H1 (cell line): ENCODE measurements around the gene CNTROB. TPM values are rescaled to one million over a fixed set of nuclear protein-coding genes. Genes with fewer than 3 reads are reported as not detected.

Source experiments
- FOSL1 ChIP-seq: IDR thresholded peaks from 2 replicates; pipeline ENCODE4 v1.6.1; 2011; ENCODE audit warnings: mild to moderate bottlenecking, low read depth, low read length, moderate library complexity; ENCODE audit not compliant: insufficient read depth
- NANOG ChIP-seq: IDR thresholded peaks from 2 replicates; pipeline ENCODE4 v1.6.1; 2011; ENCODE audit warnings: low read length, low read depth, mild to moderate bottlenecking, inconsistent platforms; ENCODE audit not compliant: insufficient read depth, poor library complexity, severe bottlenecking
- TBP ChIP-seq: IDR thresholded peaks from 2 replicates; pipeline ENCODE4 v1.6.1; 2011; ENCODE audit warnings: low read depth, low read length, improper control_type of control experiment
- polyA plus RNA-seq, 7 experiments: library from polyadenylated mRNA; depleted of rRNA in 3 of 7; stranded (reverse) in 5 of 7; unstranded in 2 of 7; fragments of >200 nt in 5 of 7; fragments of 200-250 nt in 2 of 7; gene quantifications; 1 replicate in 5 of 7; 2 replicates in 1 of 7; 4 replicates in 1 of 7; pipeline versions ENCODE4 v1.2.1 to v1.2.3, GENCODE V29; 2011 to 2013; ENCODE audit warnings: missing spikeins in 2 of 7, mixed read lengths in 2 of 7
- total RNA-seq: library from RNA; stranded (reverse); fragmentation: NEBNext Ultra II Directional; extraction: Animal tissue kit (Norgen Biotek cat#: 25700); gene quantifications from 2 replicates; pipeline ENCODE4 v1.2.1, GENCODE V29; 2021

The CNTROB gene
- total and polyA plus RNA-seq, 2 of the 8 experiments (the other 6 are each of a cell fraction or from before 2014, with no cell fraction given): 20.5 to 31.9 TPM

DNA sequence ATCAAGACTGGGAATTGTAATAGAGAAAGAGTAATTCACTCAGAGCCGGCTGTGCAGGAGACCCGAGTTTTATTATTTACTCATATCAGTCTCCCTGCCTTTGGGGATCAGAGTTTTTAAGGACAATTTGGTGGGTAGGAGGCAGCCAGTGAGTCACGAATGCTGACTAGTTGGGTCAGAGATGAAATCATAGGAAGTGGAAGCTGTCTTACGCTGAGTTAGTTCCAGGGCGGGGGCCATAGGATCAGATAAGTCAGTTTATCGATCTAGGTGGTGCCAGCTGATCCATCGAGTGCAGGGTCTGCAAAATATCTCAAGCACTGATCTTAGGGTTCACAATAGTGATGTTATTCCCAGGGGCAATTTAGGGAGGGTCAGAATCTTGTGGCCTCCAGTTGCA is 50.2 kb downstream of the CNTROB start (continued):
- no peak for TF ChIP-seq FOSL1
- TF ChIP-seq TBP: no peak
- TF ChIP-seq NANOG: no peak
- TF ChIP-seq, all 59 proteins: peak for 0
